HG02763 (cell line): ENCODE data around the gene FCN1.

Source experiments
- ATAC-seq: cut with Tn5 transposase; IDR thresholded peaks from one replicate; pipeline ENCODE4 v1.9.1; 2021; ENCODE audit warnings: mild to moderate bottlenecking, moderate library complexity; ENCODE audit not compliant: unreplicated experiment

The FCN1 gene

GRCh38 chr9:134915046-134915985 lies 2.4 kb downstream of the FCN1 start:
- no peak for ATAC-seq

GRCh38 chr9:134914501-134914834 lies 3.2 kb downstream of the FCN1 start:
- no peak for ATAC-seq

GRCh38 chr9:134913713-134914500 lies 3.8 kb downstream of the FCN1 start:
- ATAC-seq: no peak

- ATAC-seq: no peak
These were observed 4.5 kb downstream of the FCN1 start for GRCh38 chr9:134913041-134913712.

- ATAC-seq: no peak
These were observed 5.4 kb downstream of the FCN1 start for GRCh38 chr9:134912126-134912840.

- ATAC-seq: no peak
These were observed 7.9 kb downstream of the FCN1 start for GRCh38 chr9:134909511-134910481.

GRCh38 chr9:134908524-134909309 lies 9.0 kb downstream of the FCN1 start:
- ATAC-seq: no peak

GRCh38 chr9:134902936-134903335 lies 14.8 kb downstream of the FCN1 start:
- no peak for ATAC-seq

GRCh38 chr9:134899818-134900217 lies 17.9 kb downstream of the FCN1 start:
- no peak for ATAC-seq

- ATAC-seq: no peak
These were observed 18.5 kb downstream of the FCN1 start for GRCh38 chr9:134899168-134899567.

GRCh38 chr9:134898319-134898718 lies 19.4 kb downstream of the FCN1 start:
- no peak for ATAC-seq

GRCh38 chr9:134897584-134898170 lies 20.0 kb downstream of the FCN1 start:
- ATAC-seq: no peak

- no peak for ATAC-seq
These were observed 20.7 kb downstream of the FCN1 start for GRCh38 chr9:134896834-134897583.

- no peak for ATAC-seq
These were observed 21.5 kb downstream of the FCN1 start for GRCh38 chr9:134895908-134896833.

- ATAC-seq: no peak
These were observed 22.2 kb downstream of the FCN1 start for GRCh38 chr9:134895567-134895907.

GRCh38 chr9:134895097-134895496 lies 22.6 kb downstream of the FCN1 start:
- ATAC-seq: no peak
